NCI-H2171 (cell line): ENCODE measurements around the gene ANKRD65.
"Not testable (repeated sequence)": the region's sequence is repeated elsewhere in the genome, so short reads cannot be mapped to it uniquely, and the experiment has no call there.

Experiments
- DNase-seq: peaks from one replicate; lab custom pipeline; 2025; lab: John Stamatoyannopoulos, UW

The ANKRD65 gene

GRCh38 chr1:1370094-1370493 is 51.0 kb downstream of the ANKRD65 start:
- DNase-seq, result not testable (repeated sequence)
